Measurements from ENCODE around the gene GFOD1.
"Not testable (repeated sequence)": the region's sequence is repeated elsewhere in the genome, so short reads cannot be mapped to it uniquely, and the experiment has no call there.

GFOD1 gene

GRCh38 chr6:13398421-13398994, 88.9 kb downstream of the GFOD1 start:
- DNase-seq: no peak

- no peak for DNase-seq
These were observed 89.4 kb downstream of the GFOD1 start for GRCh38 chr6:13398069-13398381.

- no peak for DNase-seq
These were observed 89.9 kb downstream of the GFOD1 start for GRCh38 chr6:13397359-13398068.

GRCh38 chr6:13396241-13396792, 91.1 kb downstream of the GFOD1 start:
- DNase-seq: no peak

GRCh38 chr6:13395272-13396237, 91.8 kb downstream of the GFOD1 start:
- no peak for DNase-seq

GRCh38 chr6:13392462-13392861, 94.9 kb downstream of the GFOD1 start:
- DNase-seq: no peak

GRCh38 chr6:13391537-13391936, 95.9 kb downstream of the GFOD1 start:
- DNase-seq: no peak

GRCh38 chr6:13390658-13391057, 96.7 kb downstream of the GFOD1 start:
- no peak for DNase-seq

- not testable (repeated sequence) for DNase-seq
These were observed 98.2 kb downstream of the GFOD1 start for GRCh38 chr6:13389237-13389636.

- not testable (repeated sequence) for DNase-seq
These were observed 98.6 kb downstream of the GFOD1 start for GRCh38 chr6:13388769-13389168.

- DNase-seq: no peak
These were observed 102.4 kb downstream of the GFOD1 start for GRCh38 chr6:13384966-13385365.

- no peak for DNase-seq
These were observed 102.9 kb downstream of the GFOD1 start for GRCh38 chr6:13384506-13384905.

GRCh38 chr6:13383328-13384163, 103.9 kb downstream of the GFOD1 start:
- DNase-seq: peak; percentile 8

- no peak for DNase-seq
These were observed 106.6 kb downstream of the GFOD1 start for GRCh38 chr6:13380761-13381160.

GRCh38 chr6:13378669-13379590, 108.5 kb downstream of the GFOD1 start:
- no peak for DNase-seq

- no peak for DNase-seq
These were observed 110.2 kb downstream of the GFOD1 start for GRCh38 chr6:13377054-13377758.

- DNase-seq: peak; percentile 75
These were observed 112.0 kb downstream of the GFOD1 start for GRCh38 chr6:13375360-13375878.

GRCh38 chr6:13373919-13374318, 113.5 kb downstream of the GFOD1 start:
- DNase-seq: no peak

GRCh38 chr6:13373488-13373886, 113.9 kb downstream of the GFOD1 start:
- no peak for DNase-seq

GRCh38 chr6:13372688-13373487, 114.5 kb downstream of the GFOD1 start:
- DNase-seq: no peak
